HG02571 (cell line): ENCODE measurements around the gene SLCO2A1.

Experiments
- ATAC-seq: cut with Tn5 transposase; IDR thresholded peaks from one replicate; pipeline ENCODE4 v1.9.1; 2021; ENCODE audit warnings: mild to moderate bottlenecking, moderate library complexity; ENCODE audit not compliant: unreplicated experiment

Gene SLCO2A1

DNA sequence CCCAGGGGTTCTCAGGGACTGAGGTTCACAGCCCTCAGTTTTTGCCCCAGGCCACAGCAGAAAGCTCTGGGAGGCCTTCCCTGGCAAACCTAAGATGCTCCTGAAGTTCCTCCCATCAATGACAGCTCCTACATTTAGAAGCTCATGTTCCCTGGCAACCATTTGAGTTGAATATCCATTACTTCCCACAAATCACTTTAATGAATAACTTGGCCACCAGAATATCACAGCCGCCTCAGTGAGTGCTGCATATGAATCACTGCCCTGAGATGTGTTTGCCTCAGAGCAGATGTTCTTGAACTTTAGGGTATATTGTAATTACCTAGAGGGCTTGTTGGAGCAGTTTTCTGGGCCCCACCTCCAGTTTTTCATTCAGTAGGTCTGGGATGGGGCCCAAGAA is 27.4 kb downstream of the SLCO2A1 start:
- ATAC-seq, result no peak

DNA sequence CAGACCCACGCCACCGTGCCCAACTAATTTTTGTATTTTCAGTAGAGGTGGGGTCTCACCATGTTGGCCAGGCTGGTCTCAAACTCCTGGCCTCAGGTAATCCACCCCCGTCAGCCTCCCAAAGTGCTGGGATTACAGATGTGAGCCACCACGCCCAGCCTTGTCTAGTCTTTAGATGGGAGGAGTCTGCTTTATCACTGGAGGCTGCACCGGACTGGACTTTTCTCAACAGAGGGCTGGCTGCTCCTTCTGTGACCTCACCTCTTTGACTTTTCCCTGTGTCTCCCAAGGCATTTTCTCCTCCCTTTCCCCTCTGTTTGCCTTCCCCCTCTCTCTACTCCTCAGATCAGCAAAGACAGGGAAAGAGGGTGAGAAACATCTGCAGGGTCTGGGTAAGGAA is 28.5 kb downstream of the SLCO2A1 start:
- no peak for ATAC-seq

GRCh38 chr3:133999891-134000685 is 29.6 kb downstream of the SLCO2A1 start:
- no peak for ATAC-seq

GRCh38 chr3:133998691-133999241 is 31.0 kb downstream of the SLCO2A1 start:
- ATAC-seq, result no peak

- ATAC-seq, result no peak
Measured at GRCh38 chr3:133997871-133998635, 31.7 kb downstream of the SLCO2A1 start.

GRCh38 chr3:133996996-133997395 is 32.7 kb downstream of the SLCO2A1 start:
- no peak for ATAC-seq

GRCh38 chr3:133996251-133996661 is 33.5 kb downstream of the SLCO2A1 start:
- ATAC-seq, result no peak

GRCh38 chr3:133995264-133995663 is 34.5 kb downstream of the SLCO2A1 start:
- ATAC-seq, result no peak

DNA sequence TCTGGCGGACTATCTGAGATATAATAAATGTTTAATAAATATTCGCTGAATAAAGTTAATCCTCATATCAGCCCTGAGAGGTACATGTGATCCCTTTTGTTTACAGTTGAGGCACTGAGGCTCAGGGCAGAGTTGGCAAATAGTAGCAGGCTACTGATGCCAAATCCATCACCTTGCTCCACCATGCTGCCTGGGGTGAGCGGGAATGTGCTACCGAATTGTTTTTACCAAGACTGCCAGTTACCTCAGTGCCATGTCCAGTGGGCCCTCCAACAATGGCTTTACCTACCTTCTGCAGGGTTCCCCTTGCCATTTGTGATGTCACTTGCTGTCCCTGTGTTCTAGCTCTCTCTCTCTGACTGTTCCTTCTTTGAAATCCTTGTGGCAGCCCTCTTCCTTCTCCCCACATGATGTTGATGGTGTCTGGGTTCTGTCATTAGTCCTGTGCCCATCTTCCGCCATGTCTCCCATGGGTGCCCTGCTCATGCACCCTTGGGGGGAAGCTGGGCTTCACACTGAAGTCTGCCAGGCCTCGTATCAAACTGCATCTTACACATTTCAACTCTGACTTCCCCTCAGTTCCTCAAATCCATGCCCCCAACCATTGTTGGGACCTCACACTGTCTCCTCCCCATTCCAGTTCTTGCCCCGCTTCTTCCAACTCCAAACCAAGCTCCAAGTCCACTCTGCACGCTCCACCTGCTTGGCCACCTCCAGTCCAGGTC is 35.4 kb downstream of the SLCO2A1 start:
- ATAC-seq, result no peak

- no peak for ATAC-seq
Measured at GRCh38 chr3:133992951-133993620, 36.6 kb downstream of the SLCO2A1 start.

DNA sequence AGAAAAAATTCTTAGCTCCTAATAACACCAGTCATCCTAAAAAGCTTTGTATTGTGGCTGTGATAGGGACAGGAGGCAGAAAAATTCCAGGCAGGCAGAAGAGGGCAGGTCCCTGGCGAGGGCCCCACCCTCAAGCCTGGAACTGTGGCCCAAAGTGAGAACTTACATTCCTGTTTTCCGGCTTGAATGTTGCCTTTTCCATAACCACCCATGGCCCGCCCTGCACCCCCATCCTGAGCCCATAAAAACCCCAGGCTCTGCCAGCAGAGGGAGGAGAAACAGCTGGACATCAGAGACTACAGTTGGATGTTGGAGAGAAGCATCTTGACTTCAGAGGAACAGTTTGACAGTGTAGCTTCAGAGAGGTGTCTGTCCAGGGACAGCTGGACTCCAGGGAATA is 37.3 kb downstream of the SLCO2A1 start:
- ATAC-seq, result no peak

DNA sequence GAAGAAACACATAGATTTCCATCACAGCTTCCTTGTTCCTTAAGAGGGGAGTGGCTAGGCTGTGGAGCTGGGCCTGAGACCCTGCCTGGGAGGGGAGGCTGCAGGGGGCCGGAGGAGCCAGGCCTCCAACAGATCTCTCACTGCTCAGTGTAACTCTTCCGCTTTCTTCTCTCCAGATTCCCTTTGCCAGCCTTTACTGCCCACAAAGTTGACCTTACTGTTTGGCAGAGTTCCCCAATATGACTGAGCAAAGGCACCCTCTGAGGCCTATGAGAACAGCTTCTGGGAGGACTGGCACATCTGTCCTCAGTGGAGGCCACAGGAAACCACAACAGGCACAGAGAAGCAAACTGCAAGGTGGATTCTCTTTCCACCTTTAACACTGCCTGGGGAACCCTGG is 38.1 kb downstream of the SLCO2A1 start:
- ATAC-seq, result no peak

DNA sequence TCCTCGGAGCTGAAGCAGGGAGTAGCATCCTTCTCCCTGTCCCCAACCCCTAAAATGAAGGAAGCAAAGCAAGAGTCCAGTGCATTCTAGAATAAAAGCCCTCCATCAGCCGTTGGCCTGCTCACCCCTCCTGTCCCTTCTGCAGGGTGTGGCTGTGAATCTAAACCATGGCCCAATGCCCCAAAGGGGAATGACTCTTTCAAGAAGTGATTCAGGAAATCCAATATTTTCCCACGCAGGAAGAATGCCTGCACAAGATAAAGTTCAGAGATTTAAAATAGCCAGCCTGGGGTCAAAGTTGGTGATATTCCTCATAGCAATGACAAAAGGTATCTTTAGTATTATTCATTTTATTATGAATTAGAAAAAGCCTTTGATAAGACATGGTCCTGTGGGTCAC is 38.5 kb downstream of the SLCO2A1 start:
- no peak for ATAC-seq

GRCh38 chr3:133989936-133990702 is 39.6 kb downstream of the SLCO2A1 start:
- no peak for ATAC-seq

DNA sequence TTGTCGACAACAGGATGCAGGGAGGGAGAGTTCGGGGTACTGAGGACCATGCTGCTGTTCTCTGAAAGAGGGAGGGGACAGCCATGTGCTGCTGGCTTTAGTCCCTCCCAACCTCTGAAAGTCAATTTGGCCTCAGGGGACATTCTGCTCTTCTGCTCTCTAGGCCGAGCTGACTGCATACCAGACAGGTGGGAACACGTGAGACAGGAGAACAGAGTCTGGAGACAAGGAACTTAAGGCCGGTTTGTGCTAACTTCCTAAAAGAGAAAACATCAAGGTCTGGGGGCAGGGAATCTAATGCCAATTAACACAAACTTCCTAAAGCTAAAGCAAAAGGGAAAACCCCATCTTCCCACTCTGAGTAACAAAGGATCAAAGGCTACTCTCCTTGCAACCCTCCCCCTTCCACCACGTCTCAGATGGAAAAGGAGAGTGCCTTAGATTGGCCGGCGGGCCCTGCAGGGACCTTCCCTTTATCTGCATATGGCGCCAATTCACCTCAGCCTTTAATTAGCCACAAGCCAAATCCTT is 41.0 kb downstream of the SLCO2A1 start:
- no peak for ATAC-seq

- ATAC-seq, result no peak
Measured at GRCh38 chr3:133987948-133988484, 41.7 kb downstream of the SLCO2A1 start.

DNA sequence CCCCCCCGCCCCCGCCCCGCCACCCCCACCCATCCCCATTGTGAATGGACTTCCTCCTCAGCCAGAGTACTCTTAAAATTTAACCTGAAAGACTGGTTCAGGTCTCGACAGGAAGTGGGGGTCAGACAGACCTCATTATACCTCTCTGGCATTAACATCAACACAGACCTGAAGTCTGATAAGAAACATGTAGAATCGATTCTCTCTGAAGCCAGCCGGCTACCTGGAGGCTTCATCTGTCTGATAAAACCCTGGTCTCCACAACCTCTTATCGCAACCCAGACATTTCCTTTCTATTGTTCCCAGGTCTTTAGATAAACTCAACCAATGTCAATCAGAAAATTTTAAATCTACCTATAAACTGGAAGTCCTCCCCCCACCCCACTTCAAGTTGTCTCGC is 42.6 kb downstream of the SLCO2A1 start:
- ATAC-seq, result no peak

DNA sequence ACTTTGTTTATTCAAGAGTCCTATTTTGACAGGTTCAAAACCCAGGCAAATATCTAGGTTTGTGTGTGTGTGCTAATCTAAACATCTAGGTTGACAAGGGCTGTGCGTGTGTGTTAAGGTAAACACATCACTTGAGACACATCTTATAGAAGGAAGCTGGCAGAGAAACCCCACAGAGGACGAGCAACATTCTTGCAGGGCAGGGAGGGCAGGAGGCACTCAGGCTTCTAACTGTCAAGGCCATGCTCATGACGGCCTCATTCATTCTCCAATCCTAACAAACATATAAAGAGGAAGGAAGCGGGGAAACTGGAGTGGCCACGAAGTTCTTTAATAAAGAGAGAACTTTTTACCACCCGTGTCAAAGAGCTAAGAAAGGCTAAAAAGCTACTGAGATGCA is 43.4 kb downstream of the SLCO2A1 start:
- no peak for ATAC-seq

GRCh38 chr3:133984975-133985374 is 44.8 kb downstream of the SLCO2A1 start:
- ATAC-seq, result no peak
